Stimulated activated CD8-positive, alpha-beta memory T cell treated with anti-CD3 and anti-CD28 coated beads, Interleukin-4, amount 100 ng/mL, for 24 hours (primary cell): ENCODE measurements around the gene PLCB1.

ENCODE experiments used
- DNase-seq: peaks from one replicate; pipeline ENCODE4 v3.0.0-alpha.2; 2020; ENCODE audit warnings: low read depth

Gene PLCB1

DNA sequence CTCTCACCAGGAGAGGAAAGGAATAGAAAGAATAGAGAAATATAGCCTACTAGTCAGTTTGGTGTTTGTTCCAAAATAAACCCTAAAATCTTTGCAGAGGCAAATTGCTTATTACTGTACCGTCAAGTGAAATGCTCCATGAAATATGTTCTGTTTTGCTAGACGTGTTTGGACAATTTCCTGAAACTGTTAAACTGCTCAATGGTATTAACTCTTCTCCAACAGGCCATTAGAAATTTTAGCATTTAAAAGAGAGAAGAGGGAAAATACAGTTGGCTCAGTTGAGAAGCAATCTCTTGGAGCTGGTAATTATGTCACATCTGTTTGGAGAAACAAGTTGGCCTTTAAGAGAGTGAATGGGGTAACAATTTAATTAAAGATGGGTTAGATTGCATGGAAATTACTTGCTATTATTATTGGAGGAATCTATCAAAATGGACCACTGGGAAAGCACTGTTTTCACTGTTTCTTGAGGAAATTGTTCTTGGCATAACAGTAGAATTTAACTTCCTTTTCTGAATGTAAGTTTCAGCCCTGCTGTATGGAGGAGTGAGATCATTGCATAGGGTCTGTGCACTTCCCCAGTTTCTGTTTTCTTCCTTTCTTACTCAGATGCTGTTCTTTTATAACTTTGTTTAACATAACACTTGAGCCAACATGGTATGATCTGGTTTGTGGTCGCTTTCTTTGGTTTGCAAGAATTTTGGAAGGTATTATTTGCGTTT is 373.6 kb downstream of the PLCB1 start:
- no peak for DNase-seq

DNA sequence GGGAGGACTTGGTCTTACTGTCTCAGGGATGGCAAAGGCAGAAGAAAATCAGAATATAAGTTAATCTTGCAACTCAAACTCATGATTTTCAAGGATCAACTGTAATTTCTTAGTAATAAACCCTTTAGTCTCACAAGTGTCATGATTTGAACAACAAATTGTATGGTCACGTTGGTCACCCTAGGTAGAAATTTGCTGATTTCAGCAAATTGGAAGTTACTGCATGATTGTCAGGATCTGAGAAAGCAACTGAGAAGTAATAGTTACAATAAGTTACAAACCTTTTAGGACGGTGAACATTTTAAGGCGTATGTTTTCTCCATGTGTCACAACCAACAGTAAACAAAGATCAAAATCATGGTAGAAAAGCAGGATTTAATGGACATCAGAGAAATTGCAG is 375.2 kb downstream of the PLCB1 start:
- no peak for DNase-seq

DNA sequence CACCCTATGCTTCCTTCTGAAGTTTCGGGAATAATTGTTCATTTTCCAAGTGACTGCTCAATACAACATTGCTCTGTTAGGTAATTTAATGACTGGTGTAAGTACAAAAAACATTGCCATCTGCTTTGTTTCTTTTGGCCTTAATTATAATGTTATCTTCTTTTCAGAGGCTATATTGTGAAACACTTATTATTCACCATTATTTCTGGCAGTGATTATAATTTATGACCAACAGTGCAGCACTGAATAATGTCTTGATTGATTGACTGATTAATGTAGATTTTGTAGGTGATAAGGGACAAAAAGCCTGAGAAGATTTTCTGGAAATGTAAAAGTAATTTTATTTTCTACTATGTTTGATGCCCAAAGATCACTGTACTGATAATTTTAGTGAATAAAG is 377.7 kb downstream of the PLCB1 start:
- no peak for DNase-seq

DNA sequence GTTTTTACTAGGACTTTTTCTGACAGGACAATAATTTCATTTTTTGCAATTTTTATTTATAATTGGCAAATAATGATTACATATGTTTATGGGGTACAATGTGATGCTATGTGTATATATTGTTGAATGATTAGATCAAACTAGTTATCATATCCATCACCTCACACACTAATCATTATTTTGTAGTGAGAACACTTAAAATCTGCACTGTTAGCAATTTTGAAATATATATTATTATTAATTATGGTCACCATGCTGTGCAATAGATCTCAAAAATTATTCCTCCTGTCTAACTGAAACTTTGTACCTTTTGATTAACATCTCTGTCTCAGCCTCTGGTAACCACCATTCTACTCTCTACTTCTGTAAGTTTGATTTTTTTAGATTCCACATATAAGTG is 378.7 kb downstream of the PLCB1 start:
- no peak for DNase-seq

DNA sequence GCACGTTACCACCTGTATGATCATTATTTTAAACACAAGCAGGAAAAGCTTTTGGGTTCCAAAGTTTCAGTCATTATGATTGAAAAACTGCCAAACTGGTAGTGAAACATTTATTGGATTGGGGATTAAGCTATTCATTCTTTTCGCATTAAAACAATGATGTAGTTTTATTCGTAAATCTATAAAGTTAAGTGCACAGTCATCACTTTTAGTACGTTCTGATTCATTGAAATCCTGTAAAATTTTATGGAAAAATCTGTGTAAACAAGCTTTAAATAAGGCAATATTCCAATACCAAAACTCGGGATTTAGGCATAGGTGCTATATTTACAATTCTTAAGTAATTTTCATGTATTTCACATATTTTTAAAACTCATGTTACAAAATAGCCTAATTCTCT is 379.9 kb downstream of the PLCB1 start:
- no peak for DNase-seq

DNA sequence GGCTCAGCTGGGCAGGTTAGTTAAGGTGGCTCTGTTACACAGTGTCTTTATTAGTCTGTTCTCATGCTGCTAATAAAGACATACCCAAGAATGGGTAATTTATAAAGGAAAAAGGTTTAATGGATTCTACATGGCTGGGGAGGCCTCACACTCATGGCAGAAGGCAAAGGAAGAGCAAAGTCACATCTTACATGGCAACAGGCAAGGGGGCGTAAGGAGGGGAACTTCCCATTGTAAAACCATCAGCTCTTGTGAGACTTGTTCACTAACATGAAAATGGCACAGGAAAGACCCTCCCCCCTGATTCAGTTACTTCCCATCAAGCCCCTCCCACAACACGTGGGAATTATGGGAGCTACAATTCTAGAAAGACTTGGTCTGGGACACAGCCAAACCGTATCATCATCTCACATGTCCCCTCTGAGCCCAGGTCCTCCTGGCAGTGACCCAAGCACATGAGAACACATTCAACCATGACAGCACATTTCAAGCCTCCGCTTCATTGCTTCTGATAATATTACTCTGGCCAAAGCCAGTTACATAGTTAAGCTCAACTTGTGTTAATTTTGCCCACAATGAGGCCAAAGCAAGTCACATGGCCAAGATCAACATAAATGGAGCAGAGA is 383.9 kb downstream of the PLCB1 start:
- no peak for DNase-seq

DNA sequence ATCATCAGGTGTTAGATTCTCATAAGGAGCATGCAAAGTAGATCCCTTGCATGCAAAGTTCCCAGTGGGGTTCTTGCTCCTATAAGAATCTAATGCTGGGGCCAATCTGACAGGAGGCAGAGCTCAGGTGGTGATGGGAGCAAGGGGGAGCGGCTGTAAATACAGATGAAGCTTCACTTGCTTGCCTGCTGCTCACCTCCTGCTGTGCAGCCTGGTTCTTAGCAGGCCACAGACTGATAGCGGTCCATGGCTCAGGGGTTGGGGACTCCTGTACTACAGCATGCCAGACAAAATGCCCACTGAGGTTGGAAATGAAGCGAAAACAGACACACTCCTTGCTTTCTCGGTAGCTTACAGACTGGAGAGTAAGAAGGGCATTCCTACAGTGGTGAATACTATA is 386.8 kb downstream of the PLCB1 start:
- DNase-seq: no peak

DNA sequence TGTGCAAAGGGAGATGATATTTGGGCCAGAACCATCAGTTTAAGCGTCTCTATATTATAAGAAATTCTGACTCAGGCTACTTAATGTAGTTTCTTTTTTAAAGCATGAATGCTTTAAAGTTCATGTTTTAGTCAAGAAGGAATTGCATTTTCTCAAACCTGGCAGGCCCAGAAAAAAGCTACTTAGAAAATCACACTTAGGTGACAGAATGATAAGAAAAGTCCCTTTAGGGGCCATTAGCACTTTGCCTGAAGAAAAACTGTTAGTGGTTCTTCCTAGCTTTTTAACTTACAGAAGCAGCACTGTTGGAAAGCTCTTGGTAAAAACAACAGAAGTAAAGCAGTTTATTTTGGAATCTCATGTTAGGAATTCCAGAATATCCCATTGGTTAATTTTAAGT is 387.8 kb downstream of the PLCB1 start:
- DNase-seq: no peak

DNA sequence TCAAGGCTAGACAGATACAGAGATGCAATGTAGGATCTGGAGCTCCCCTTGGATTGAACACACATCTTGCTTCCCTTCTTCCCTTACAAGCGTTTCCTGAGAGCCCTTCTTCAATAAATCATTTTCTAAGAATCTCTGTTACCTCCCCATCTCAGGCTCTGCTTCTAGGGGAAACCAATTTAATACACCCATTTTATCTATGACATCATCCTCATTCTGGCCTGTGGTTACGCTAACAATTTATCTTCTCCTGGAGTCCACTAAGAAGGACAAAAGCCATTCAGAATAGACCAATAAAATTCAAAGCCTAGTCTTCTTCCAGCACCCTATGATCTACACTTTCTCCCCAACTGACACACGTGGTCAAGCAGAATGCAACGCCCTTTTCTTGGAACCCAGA is 390.1 kb downstream of the PLCB1 start:
- DNase-seq: no peak

DNA sequence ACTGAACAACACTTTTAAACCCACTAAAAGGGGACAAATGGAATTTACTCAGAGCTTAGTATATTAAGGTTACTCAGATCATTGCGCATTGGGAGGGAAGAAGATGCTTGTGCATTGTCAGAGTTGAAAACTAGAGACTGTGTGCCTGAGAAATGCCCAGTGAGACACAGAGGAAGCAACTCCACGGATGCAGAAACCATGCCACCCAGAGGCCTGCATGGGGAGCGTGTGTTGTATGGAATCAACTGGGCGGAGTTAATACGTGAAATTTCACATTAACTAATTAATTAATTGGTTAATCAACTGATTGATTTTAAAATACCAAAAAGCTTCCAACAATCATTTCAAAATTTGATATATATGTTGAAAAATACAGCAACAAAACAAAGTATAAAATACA is 391.6 kb downstream of the PLCB1 start:
- no peak for DNase-seq

DNA sequence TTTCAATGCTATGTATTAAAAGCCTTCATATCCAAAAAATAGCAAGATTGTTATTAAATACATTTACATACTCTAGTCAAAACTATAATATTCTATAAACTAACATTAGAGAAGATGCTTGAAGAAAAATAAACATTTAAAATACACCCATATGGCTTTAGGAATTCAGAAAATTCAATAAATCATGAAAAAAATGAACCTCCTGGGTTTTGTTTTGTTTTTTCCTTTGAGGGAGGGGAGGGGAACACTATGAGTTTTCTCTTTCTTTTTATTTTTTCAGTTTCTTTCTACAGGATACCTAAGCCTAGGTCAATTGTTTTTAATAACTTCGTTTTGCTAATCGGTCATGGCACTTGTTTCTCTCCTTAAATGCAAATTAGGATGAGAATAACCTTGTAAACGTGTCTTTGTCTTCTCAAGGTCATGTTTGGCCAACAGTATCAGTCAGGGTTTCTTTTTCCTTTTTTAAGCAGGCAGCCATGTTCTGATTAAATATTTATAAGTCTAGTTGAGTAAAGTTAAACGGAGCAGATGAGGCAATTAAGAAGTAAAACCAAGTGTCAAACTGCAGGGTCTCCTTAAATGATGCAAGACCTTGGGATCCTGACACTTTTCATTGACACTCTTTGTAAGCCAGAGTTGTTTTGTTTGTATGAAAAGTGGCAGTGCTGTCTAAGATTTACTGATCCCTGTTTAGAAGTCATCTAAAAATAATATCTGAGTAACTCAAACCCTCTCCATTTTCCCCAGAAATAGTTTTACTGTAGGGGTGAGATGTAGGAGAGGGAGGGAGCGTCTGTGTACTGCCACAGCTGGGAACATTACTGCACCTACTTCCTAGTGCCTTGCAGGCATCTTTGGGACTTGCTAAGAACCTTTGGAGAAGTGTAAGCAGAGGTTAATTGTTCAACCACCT is 392.3 kb downstream of the PLCB1 start:
- no peak for DNase-seq

DNA sequence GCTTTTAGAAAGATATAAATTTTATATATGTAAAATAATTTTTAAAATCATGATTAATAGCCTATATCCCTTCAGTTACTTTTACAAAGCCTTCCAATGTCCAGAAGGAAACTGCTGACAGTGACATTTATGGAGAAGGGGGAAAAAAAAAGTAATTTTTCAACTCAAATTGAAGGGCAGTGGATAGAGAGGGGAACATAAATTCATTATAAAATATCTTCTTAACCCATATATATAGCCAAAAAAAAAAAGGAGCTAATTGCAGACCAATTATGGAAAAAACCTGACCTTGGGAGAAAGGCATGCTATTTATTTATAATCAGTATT is 392.9 kb downstream of the PLCB1 start:
- no peak for DNase-seq

DNA sequence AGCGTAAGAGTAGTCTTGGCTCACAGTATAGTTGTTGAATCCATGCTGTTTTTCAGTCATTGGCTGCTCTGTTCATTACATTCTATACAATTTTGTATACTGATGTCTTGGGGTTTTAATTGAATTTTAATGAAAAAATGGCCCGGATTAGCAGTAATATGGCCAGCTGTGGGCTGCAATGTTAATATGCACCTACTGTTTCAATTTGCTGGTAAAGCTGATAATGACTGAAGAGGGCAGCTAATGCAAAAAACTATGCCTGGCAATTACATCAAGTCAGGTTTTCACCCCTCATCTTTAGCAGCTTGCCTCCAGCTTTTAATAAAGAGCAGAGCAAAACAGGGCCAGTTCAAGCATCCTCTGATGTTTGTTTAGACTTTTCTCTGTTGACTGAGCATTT is 394.5 kb downstream of the PLCB1 start:
- DNase-seq: no peak

DNA sequence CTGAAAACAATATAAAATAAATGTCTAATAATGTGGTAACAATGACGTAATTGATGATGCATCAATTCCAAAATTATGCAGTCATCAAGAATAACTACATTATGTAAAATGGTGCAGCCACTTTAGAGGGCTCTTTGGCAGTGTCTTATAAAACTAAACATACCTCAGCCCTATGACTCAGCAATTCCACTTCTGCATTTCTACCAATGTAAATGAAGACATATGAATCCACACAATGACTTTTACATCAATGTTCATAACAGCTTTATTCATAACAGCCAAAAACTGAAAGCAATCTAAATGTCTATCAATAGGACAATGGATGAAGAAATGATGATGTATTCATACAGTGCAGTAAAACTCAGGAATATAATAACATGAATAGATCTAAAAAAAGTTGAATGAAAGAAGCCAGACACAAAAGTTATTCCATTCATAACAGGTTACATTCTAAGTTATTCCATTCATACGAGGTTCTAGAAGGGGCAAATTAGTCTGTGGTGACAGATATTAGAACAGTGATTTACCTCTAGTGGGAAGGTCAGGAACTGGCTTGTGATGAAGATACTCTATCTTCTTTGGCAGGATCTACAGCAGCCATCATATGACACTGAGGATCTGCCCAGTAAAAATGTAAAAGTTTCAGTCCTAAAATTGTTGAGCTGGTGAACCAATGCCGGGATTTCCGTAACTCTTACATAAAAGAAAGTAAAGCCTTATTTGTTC is 396.1 kb downstream of the PLCB1 start:
- no peak for DNase-seq

DNA sequence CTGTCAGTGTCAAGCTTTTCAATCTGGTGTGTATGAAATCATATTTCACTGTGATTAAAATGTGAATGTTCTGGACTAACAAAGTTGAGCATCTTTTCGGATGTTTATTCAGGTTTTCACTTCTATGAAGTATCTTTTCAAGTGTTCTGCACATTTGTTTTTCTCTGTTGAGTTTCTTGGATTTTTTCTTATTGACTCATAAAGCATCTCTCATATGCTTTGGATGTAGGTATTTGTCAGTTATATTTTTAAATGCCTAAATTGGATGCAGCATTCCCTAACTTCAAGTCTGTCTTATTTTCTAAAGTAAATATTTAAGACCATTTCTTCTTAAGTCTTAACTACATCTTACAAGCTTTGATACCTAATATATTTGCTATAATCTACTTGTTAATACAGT is 398.0 kb downstream of the PLCB1 start:
- no peak for DNase-seq

DNA sequence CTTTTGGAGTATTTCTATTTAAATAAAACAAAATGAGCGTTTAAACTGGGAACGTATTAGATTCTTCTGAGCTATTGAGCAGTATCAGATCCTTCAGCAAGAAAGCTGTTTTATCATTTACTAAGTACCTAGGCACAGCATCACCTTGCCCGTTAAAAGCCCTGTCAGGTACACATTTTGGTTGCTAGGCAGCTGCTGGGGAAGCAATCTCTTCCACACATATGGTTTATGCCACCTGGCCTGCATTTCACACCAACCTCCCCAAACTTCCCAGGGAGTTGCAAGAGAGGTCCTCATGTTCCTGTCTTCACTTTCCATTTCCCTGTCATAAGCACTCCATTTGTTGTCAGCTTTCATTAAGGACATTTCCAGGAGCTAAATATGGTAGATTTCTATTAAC is 400.1 kb downstream of the PLCB1 start:
- no peak for DNase-seq

DNA sequence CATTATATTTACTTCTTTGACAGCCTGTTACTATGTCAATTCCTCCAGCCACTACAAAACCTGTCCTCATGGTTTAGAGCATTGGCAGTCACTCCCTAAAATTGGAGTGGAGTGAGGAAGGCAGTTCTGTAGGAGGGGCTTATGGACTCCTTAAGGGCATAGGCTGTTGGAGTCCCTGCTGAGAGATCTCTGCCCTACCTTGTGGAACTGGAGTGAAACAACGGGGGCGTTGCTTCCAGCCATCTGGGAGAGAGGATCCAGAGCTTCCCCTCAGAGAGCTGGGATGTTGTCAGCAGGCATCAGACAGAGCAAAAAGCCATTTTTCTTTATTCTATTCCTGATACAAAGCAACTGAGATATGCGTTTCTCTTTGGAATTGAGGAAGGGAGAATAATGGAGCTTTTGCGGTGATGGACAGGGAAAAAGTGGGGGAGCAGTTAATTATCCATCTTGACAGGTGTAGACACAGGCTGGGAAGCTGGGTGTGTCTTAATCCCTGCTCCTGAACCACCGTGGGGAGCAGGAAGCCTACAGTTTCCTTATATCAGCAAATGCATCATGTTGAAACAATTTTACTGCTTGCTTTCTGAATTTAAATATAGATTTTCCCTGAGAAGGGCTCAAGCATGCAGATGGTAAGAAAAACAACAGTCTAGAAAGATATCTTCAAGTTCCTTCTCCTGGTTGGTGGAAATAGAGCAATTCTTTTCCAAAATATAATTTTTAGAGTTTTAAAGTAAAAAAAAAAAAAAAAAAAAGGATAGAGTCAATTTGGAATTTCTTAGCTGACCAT is 402.5 kb downstream of the PLCB1 start:
- no peak for DNase-seq

DNA sequence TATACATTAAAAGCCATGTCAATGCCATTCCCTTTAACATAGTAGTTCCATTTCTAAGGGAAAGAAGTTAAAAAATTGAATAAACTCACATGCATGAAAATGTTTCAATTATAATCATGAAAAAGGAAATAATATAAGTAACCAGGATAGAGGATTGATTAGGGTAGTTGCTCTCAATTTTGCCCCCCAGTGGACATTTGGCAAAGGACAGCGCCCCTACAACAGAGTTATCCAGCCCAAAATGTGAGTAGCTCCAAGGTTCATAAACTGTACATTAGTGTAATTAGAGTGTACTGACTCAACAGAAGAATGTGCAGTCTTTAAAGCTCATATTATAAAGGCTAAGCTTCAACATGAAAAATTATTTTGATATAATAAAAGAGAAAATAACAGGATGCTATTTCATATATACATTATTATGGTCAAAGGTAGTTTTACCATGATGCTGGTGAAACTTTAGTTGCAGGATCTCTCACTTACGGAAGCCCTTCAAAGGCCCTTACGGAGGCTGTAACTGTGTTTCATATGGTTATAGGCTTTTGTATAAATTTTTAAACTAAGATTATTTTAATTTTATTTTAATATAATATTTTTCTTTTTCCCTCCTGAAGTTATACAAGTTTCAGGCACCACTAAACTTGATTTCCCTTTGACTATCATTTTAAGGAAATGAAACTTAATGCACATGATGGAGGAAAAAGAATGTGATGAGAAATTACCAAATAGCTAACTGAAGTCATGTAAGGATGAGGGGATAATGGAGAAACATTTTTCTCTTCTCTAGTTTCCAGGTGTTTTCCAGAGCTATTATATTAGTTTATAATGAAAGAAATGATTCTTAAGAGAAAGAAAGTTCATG is 403.6 kb downstream of the PLCB1 start:
- DNase-seq: no peak

DNA sequence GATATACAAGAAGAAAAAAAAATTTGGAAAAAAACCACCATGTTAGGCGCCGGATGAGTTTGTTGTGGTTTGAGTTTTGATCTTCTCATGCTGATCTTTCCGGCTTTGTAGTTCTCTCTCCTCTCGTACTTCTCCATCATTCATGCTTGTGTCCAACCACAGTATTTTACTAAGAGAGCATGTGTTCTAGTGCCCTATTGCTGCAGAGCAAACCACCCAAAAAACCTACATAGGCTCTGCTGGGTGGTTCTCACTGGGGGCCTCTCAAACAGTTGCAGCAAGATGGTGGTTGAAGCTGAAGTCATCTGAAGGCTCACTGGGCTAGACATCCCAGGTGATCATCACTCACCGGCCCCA is 404.2 kb downstream of the PLCB1 start:
- DNase-seq: no peak

DNA sequence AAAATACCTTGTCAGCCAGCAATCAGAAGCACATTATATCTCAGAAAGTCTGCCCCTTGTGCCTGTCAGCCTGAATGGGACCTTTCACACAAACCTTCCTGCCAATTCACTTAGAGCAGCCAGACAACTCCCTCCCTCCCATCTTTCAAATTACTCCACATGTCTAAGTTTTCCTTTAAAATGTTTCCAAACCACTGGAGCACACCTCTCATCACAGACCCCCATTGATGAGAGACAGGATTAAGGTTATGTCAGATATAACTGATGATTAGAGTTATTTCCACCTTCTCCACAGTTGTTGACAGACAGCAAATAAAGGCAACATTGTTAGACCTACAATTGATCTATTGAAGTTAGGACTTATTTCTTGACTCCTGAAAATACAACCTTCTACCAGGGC is 408.4 kb downstream of the PLCB1 start:
- DNase-seq: no peak

DNA sequence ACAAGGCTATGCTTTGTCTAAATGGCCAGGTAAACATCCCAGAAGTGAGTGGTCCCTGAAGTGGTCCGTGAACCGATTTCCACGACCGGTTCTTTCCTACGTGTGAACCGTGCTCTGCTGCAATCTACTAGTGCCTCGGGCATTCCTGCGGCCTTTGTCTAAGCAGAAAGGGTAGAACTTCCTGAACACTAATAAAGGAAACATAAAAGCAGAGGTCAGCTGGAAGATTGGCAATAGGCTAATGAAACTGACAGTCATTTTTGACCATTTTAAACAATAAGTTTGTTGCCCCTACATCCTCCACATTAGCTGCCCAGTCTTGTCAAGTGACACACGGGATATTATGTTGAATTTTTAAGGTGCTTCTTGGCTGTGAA is 410.0 kb downstream of the PLCB1 start:
- no peak for DNase-seq
